GM21786 (cell line): Measurements from ENCODE around the gene ELF1.
"Not testable (repeated sequence)": the region's sequence is repeated elsewhere in the genome, so short reads cannot be mapped to it uniquely, and the experiment has no call there.

Source experiments
- ATAC-seq: cut with Tn5 transposase; IDR thresholded peaks from one replicate; pipeline ENCODE4 v1.9.1; 2021; ENCODE audit not compliant: unreplicated experiment

The ELF1 gene

GRCh38 chr13:40895227-40896184 lies 123.6 kb downstream of the ELF1 start:
- ATAC-seq, result peak; percentile 66

GRCh38 chr13:40893573-40893972 lies 125.5 kb downstream of the ELF1 start:
- ATAC-seq, result not testable (repeated sequence)

GRCh38 chr13:40886017-40886416 lies 133.1 kb downstream of the ELF1 start:
- no peak for ATAC-seq

GRCh38 chr13:40884175-40884574 lies 134.9 kb downstream of the ELF1 start:
- not testable (repeated sequence) for ATAC-seq
